ENCODE results near the gene THRB.

THRB gene

DNA sequence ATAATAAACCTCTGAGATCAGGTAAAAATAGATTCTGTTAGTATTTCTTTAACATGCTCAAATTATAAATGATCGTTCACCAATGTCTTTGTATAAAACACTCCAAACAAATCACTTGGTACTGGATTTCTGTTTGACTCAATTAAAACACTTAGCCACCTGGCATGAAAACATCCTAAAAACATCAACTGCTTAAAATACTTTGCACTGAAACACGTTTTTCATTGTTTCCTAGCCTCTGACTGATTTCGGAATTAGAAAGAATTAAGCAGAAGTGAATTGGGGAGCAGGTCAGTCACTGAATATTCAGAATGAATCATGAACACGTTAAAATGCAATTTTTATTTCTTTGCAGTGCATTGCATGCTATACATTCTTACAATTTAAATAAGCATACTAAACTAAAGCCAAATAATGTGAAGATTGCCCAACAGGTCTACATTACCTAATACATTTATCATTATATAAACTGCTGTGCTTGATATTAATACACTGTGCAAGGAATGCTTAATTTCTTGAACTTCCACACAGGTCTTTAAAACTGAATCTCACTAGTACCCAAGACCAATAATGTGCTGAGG lies 1.6 kb downstream of the THRB start:
- ATAC-seq (replicated peaks) = peak; percentile 4 to 13
- H3K36me3 Mint-ChIP-seq = no peaks in the 10 kb centered on the region
- H3K27ac Mint-ChIP-seq = peak overlapping the region; percentile 98
- peaks cover 0 to 9% of the 10 kb centered on the region in 2 donors for H3K27me3 Mint-ChIP-seq
- H3K4me3 Mint-ChIP-seq = peak overlapping the region; percentile 90 to 91
- peaks cover 17 to 56% of the 10 kb centered on the region in 2 donors for H3K4me1 Mint-ChIP-seq
- DNase-seq = no peak
- H3K9me3 Mint-ChIP-seq = no peaks in the 10 kb centered on the region

DNA sequence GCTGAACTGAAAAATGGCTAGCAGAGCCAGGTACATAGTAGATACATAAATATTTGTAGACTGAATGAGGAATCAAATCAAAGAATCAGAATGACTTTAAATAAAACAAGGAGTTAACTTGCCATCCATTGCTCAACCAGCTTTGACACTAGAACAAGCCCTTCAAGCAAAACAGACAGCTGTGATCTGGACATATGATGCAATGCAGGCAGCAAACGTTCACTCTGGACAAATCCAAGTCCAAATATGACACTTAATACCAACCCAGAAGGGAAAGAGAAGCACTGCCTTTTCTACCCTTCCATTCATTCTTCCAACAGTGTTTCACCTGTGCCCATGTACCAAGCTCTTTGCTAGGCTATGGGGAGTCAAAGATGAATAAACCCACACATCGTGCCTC lies 4.5 kb downstream of the THRB start:
- peaks cover 10 to 44% of the 10 kb centered on the region in 2 donors for H3K4me1 Mint-ChIP-seq
- no peaks in the 10 kb centered on the region for H3K9me3 Mint-ChIP-seq
- no peaks in the 10 kb centered on the region for H3K36me3 Mint-ChIP-seq
- H3K4me3 Mint-ChIP-seq = no peak overlapping the region
- ATAC-seq (replicated peaks) = no peak
- H3K27ac Mint-ChIP-seq = no peak overlapping the region
- peaks cover 0 to 5% of the 10 kb centered on the region in 2 donors for H3K27me3 Mint-ChIP-seq
- DNase-seq = no peak

DNA sequence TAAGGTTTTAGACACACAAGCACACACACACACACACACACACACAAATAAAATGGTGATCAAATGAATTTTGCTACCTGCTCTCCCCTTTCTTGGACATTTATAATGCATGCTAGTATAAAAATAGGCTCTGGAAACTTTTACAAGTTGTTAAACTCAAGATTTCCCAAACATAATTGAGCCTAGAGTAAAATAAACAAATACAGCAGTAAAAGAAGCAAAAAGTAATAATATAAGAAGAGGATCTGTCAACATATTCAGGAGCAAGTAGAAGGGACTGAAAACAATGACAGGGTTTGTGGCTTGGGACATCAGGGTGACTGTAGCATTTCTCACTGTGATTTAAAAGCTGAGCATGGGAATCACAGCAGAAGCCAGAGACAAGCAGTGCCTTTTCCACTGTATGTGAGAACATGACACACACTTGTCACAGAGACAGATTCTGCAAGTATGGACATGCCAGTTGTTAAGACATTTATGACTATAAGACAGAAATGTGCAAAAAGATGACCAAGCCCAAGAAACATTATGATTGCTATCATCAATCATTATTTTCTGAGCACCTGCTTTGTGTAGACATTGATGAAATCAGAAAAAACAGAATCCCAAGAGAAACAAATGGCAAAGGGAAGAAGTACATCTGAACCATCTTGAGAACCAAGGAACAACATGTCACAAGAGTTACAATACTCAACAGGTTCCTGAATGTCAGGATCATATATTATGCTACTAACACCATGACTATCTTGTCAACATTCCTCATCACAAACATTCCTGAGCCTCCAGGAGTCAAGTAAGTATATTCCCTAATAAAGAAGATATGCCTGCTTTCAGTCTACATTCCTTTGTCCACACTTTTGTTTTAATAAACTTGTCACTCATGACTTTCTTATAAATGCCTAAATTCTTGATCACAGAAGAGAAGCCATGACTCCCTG lies 7.1 kb downstream of the THRB start:
- Mint-ChIP-seq H3K4me1 (peaks cover 5 to 34% of the 10 kb centered on the region in 2 donors), H3K36me3 (no peaks in the 10 kb centered on the region), H3K9me3 (no peaks in the 10 kb centered on the region), H3K27ac (no peak overlapping the region), H3K4me3 (no peak overlapping the region), H3K27me3 (peaks cover 1 to 5% of the 10 kb centered on the region in 2 donors)
- ATAC-seq (replicated peaks) (no peak), DNase-seq (no peak)

DNA sequence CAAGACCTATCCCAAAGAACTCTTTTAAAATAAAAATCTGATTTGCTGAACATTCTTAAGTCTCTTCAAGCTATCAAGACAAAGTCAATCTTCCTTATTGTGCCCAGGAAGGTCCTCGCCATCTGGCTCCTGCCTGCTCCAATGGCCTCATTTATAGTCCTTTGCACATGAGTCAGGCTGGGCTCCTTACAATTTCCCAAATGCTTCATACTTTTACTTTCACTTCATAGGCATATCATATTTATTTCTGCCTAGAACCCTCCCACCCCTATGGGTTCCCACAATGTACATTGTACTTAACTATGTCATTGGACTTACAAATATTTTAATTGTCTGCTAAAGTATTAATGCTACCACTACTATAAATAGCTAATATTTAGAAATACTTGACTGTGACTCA lies 9.1 kb downstream of the THRB start:
- DNase-seq (no peak), ATAC-seq (replicated peaks) (no peak)
- Mint-ChIP-seq H3K27me3 (peaks cover 4 to 6% of the 10 kb centered on the region in 2 donors), H3K27ac (no peak overlapping the region), H3K4me3 (no peak overlapping the region), H3K9me3 (no peaks in the 10 kb centered on the region), H3K36me3 (peaks cover 0 to 4% of the 10 kb centered on the region in 2 donors), H3K4me1 (peaks cover 7 to 29% of the 10 kb centered on the region in 2 donors)

DNA sequence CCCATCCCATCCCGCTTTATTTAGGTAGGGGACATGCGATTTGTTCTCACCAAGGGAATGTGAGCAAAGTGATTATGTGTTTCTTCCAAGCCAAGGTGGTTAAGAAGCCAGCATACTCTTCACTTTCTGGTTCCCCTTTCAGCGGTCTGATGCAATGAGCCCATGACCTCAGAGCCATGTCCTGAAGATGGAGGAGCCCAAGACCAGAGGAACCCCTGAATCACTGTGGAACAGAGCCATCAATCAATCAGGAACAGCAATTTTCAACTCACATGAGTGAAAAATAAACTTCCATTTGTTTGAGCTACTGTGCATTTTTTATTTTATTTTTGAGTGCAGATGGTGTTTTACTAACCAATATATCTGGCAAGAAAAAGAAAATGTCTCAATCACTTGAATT lies 10.8 kb downstream of the THRB start:
- no peak for DNase-seq
- Mint-ChIP-seq H3K27me3 (peaks cover 4 to 6% of the 10 kb centered on the region in 2 donors), H3K36me3 (peaks cover 0 to 4% of the 10 kb centered on the region in 2 donors), H3K4me1 (peaks cover 13 to 31% of the 10 kb centered on the region in 2 donors), H3K9me3 (no peaks in the 10 kb centered on the region), H3K4me3 (no peak overlapping the region), H3K27ac (no peak overlapping the region)
- ATAC-seq (replicated peaks) = peak; percentile 52 to 67

DNA sequence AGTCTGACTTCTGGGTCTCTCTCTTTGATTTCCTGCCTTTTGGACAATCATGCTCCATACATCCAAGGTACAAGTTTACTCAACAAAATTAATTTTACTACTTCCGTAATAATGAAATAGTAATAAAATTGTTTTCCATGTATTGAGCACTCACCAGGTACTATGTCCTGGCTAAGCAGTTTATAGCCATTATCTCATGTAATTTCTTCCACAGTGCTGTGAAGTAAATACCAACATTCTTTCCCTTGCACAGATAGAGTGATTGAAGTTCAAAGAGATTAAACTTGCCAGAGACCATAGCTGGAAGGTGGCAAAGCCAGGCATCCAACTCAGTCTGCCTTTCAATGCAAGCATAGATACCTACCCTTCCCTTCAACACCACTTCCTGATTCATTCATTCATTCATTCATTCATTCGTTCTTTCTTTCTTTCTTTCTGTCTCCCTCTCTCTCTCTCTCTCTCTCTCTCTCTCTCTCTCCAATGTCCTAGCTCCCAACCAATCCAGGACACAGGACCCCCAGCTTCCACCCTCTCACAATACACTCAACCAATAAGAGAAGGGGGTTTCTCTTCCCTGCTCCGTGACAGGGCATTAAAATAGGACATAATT lies 12.4 kb downstream of the THRB start:
- peaks cover 6 to 9% of the 10 kb centered on the region in 2 donors for H3K27me3 Mint-ChIP-seq
- H3K9me3 Mint-ChIP-seq = no peaks in the 10 kb centered on the region
- no peak overlapping the region for H3K27ac Mint-ChIP-seq
- no peak for ATAC-seq (replicated peaks)
- peaks cover 5 to 9% of the 10 kb centered on the region in 2 donors for H3K36me3 Mint-ChIP-seq
- peaks cover 13 to 35% of the 10 kb centered on the region in 2 donors for H3K4me1 Mint-ChIP-seq
- DNase-seq = no peak
- no peak overlapping the region for H3K4me3 Mint-ChIP-seq

DNA sequence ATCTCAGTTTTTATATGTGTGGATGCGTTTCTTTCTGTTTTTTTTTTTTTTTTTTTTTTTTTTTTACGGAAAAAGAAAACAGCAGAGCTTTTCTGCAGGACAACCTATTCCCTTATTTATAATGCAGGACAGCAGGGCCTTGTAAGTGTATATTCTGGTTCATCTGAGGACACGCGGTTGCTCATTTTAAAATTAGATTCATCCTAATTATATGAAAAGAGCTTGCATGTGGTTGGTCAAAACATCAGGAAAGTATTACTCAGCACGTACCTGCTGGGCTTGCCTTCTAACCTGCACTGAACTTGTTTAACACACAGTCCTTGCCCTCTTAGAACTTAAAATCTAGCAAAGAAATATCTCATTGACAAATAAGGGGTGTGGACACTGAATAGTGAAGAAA lies 13.5 kb downstream of the THRB start:
- Mint-ChIP-seq H3K4me3 (no peak overlapping the region), H3K27ac (peak overlapping the region; percentile 25), H3K4me1 (peaks cover 13 to 33% of the 10 kb centered on the region in 2 donors), H3K36me3 (peaks cover 5 to 9% of the 10 kb centered on the region in 2 donors), H3K9me3 (no peaks in the 10 kb centered on the region), H3K27me3 (peaks cover 6 to 9% of the 10 kb centered on the region in 2 donors)
- ATAC-seq (replicated peaks) (no peak), DNase-seq (no peak)

DNA sequence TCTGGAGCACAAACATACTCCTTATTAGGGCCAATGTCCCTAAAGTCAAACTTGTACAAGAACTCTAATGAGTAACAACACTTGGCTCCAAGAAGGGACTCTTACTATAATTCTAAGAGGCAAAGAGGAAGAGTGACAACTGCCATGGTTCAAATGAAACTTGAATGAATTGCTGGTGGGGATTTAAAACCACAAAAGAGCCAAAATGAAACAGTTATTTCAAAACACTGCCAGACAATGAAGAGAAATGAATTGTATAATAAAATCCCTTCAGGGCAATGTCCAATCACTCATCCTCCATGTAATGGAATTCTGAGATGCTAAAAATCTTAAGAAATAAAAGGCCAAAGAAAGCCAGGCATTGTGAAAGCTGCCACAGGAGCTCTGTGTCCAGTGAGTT lies 14.2 kb downstream of the THRB start:
- ATAC-seq (replicated peaks) = peak; percentile 80 to 81
- Mint-ChIP-seq H3K4me3 (no peak overlapping the region), H3K27me3 (peaks cover 6 to 9% of the 10 kb centered on the region in 2 donors), H3K27ac (no peak overlapping the region), H3K9me3 (no peaks in the 10 kb centered on the region), H3K36me3 (peaks cover 5 to 9% of the 10 kb centered on the region in 2 donors), H3K4me1 (peaks cover 12 to 26% of the 10 kb centered on the region in 2 donors)
- DNase-seq = no peak

DNA sequence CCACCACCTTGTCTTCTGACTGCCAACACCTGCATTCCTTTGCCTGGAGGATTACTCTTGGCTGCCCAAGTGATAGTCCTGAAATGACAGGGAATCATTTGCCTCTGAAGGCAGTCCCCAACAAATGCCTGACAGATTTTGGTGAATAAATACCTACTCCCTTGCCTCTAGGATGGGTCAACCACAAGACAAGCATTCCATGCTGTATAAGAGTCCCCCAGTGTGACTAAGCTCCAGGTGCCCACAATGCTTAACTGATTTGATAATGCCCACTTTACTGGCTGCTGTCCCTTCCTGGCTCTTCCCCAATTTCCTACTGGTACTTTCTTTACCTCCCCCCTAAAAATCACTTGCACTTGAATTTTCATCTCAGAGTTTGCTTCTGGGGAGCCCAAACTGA lies 14.8 kb downstream of the THRB start:
- Mint-ChIP-seq H3K27me3 (peaks cover 6 to 9% of the 10 kb centered on the region in 2 donors), H3K9me3 (no peaks in the 10 kb centered on the region), H3K4me1 (peaks cover 10 to 22% of the 10 kb centered on the region in 2 donors), H3K4me3 (no peak overlapping the region), H3K27ac (no peak overlapping the region), H3K36me3 (peaks cover 5 to 9% of the 10 kb centered on the region in 2 donors)
- DNase-seq (no peak), ATAC-seq (replicated peaks) (no peak)

DNA sequence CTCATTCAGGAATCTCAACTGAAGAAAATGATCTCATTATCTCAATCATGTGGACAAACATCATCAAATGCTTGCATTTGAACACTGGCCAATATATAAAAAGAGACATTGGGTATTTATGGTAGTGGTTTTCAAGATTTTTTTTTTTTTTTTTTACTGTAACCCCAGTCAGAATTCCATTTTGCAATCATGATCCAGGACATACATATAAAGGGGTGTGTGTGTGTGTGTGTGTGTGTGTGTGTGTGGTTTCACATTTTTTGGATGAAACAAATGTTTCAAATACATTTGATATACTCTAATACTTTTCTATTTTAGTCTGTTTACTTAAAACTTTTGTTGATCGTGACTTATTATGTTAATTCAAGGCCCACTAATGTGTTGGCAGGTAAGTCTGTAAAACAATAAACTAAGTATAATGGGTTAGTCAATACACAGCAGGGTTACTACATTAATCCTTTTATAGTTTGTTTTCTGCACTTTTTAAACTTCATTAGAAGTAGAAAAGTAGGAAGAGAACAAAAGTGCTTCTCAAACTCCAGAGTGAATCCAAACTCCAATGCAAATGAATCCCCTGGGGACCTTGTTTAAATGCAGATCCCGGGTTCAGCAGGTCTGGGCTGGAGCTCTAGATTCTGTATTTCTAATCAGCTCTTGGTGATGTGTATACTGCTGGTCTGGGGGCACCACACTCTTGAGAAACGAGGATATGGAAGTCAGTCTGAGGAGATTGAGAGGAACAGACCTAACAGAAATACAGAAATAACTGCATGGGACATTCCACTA lies 17.6 kb downstream of the THRB start:
- H3K27ac Mint-ChIP-seq = no peak overlapping the region
- DNase-seq (no peak), ATAC-seq (replicated peaks) (no peak)
- peaks cover 0 to 2% of the 10 kb centered on the region in 2 donors for H3K9me3 Mint-ChIP-seq
- H3K27me3 Mint-ChIP-seq = peaks cover 0 to 9% of the 10 kb centered on the region in 2 donors
- no peak overlapping the region for H3K4me3 Mint-ChIP-seq
- peaks cover 5 to 9% of the 10 kb centered on the region in 2 donors for H3K36me3 Mint-ChIP-seq
- H3K4me1 Mint-ChIP-seq = peaks cover 8 to 16% of the 10 kb centered on the region in 2 donors

DNA sequence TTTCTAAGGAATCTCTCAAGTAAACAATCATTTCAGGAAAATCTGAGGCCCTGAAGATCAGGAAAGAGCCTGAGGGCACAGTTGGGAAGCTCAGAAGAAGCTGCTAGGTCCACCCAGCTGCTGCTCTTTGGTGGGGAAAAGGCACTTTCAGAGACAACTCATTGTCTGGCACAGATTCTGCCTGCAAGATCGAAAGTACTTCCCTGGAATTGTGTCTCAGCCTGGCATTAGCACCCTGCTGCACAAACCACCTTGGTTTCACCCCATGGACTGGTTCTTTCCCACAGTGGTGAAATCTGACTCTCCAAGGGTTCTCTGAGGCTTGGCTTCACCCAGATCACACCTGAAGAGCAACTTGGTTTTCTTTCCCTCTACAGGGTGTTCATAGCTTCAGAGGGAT lies 18.7 kb downstream of the THRB start:
- ATAC-seq (replicated peaks) (no peak), DNase-seq (no peak)
- Mint-ChIP-seq H3K4me1 (peaks cover 10 to 15% of the 10 kb centered on the region in 2 donors), H3K4me3 (no peak overlapping the region), H3K27ac (no peak overlapping the region), H3K27me3 (peaks cover 0 to 6% of the 10 kb centered on the region in 2 donors), H3K9me3 (peaks cover 0 to 2% of the 10 kb centered on the region in 2 donors), H3K36me3 (peaks cover 5 to 6% of the 10 kb centered on the region in 2 donors)

DNA sequence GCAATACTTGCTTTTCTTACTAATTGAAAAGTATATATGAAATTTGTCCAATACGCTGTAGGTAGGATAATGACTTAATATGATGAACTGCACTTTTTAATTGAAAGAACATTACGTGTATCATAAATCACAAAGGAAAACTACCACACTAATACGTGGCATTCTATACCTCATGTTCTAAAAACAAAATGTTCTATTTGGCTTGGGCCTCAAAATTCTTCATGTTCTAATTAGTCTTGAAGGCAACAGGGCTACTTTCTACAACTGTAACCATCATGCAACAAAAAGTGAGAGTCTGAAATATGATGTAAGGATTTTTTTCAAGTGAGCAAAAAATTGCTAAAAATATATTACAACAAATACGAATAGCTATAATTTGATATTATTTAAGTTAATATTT lies 19.8 kb downstream of the THRB start:
- H3K4me3 Mint-ChIP-seq = no peak overlapping the region
- DNase-seq = no peak
- H3K4me1 Mint-ChIP-seq = peaks cover 2 to 4% of the 10 kb centered on the region in 2 donors
- no peak for ATAC-seq (replicated peaks)
- peaks cover 0 to 9% of the 10 kb centered on the region in 2 donors for H3K27me3 Mint-ChIP-seq
- H3K36me3 Mint-ChIP-seq = peaks cover 5 to 7% of the 10 kb centered on the region in 2 donors
- no peak overlapping the region for H3K27ac Mint-ChIP-seq
- peaks cover 0 to 2% of the 10 kb centered on the region in 2 donors for H3K9me3 Mint-ChIP-seq

DNA sequence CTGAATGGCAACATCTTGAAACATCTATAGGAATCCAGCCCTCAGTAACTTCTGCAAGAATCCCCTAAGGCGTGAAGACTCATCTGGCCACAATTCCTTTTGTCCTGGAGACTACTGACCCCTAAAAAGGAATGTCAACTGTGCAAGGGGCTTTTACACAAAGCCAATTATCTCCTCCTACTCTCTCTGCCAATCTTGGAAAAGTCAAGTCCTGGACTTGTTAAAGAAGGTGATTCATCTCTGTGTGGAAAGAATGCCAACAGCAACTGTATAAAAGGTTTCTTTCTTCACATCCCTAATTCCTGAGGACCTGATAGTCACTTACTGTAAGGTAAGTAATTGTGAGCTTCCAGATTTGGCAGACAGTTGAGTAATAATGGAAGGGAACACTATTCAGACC lies 22.3 kb downstream of the THRB start:
- peaks cover 0 to 2% of the 10 kb centered on the region in 2 donors for H3K4me1 Mint-ChIP-seq
- no peak overlapping the region for H3K27ac Mint-ChIP-seq
- H3K36me3 Mint-ChIP-seq = peaks cover 0 to 2% of the 10 kb centered on the region in 2 donors
- H3K4me3 Mint-ChIP-seq = no peak overlapping the region
- peaks cover 3 to 5% of the 10 kb centered on the region in 2 donors for H3K9me3 Mint-ChIP-seq
- H3K27me3 Mint-ChIP-seq = peaks cover 0 to 4% of the 10 kb centered on the region in 2 donors
- DNase-seq (no peak), ATAC-seq (replicated peaks) (no peak)

DNA sequence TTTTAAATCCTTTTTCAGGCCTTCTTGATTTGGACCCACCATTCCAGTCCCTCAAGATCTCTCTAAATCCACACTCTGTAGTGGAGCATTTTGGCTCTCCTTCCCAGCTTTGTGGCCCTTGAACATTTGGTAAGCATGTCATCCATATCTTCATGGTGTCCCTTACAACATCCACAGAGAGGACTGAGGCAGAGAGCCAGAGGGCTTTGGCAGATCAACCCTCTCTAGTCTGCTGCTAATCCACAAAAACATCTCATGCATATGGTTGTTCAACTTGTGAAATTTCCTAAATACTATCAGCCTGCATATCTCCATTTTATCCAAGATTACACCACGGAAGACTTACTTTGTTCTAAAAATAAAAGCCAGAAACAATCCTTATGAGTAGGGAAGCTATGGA lies 23.2 kb downstream of the THRB start:
- H3K27ac Mint-ChIP-seq = no peak overlapping the region
- no peak overlapping the region for H3K4me3 Mint-ChIP-seq
- no peak for DNase-seq
- peaks cover 0 to 2% of the 10 kb centered on the region in 2 donors for H3K36me3 Mint-ChIP-seq
- peaks cover 3 to 7% of the 10 kb centered on the region in 2 donors for H3K9me3 Mint-ChIP-seq
- ATAC-seq (replicated peaks) = no peak
- H3K4me1 Mint-ChIP-seq = peaks cover 0 to 2% of the 10 kb centered on the region in 2 donors
- peaks cover 0 to 4% of the 10 kb centered on the region in 2 donors for H3K27me3 Mint-ChIP-seq

Measured in stimulated activated naive B cell treated with anti-CD40 and anti-IgM and Interleukin-4, amounts not matched to agents 10 μg/mL and 1 μg/mL and 100 μg/mL, for 72 hours (primary cell).